ENCODE measurements around the gene NUP62. TPM values are rescaled to one million over a fixed set of nuclear protein-coding genes. Genes with fewer than 3 reads are reported as not detected.
A peak's percentile ranks its signal among the peaks of the same experiment; 100 is the strongest.

The NUP62 gene
- total RNA-seq, 2 experiments from 2014 or later = 160 to 171 TPM

DNA sequence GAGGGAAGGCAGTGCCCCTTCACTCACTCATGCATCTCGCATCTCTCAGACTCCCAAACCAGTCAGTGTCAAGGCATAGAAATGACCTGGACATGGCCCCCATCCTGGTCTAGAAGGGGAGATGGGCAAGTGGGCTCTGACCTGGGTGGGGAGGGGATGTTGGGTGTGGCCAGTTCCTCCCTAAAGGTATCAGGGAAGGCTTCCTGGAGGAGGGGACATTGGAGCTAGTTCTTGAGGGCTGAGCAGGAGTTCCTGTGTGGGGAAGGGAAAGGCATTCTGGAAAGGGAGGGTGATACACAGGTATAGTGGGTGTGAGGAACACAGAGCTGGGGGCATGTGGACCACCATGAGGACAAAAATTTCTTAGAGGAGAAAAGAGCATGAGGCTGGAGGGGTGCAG lies 36.6 kb downstream of the NUP62 start:
- H3K27ac Mint-ChIP-seq = peak overlapping the region; percentile 70

DNA sequence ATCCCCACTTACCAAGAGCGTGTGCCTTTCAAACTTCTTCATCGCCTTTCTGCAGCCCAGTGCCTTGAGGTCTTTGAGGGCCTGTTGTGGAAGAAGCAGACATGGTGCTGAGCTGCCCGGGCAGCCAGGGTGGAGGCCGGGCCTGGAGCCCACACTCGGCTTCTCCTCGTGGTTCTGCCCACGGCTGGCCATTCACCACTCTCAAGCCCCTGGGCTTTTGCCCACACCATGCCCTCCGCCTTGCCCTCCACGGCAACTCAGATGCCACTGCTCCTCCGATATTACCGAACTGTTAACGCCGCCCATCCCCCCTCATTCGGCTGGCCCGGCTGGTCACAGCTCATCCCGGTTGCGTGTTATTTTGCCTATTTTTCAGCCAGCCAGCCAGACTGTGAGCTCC lies 37.9 kb downstream of the NUP62 start:
- no peak overlapping the region for H3K4me3 Mint-ChIP-seq
- no peak for DNase-seq
- no peaks in the 10 kb centered on the region for H3K9me3 Mint-ChIP-seq
- peaks cover 62% of the 10 kb centered on the region for H3K4me1 Mint-ChIP-seq (ENCODE audit: low read depth)
- intact Hi-C loops (cut with micrococcal nuclease) = no loop called here
- ChIA-PET CTCF (interaction anchor here (1.1 to 2.5 kb wide), 2 partner anchors 10 to 28 kb away, joined by 3 to 7 read pairs; no protein-coding TSS in a partner anchor), POLR2A (interaction anchor here (0.5 to 7.2 kb wide), 4 partner anchors 10 to 58 kb away, joined by 3 to 77 read pairs (median 3); no protein-coding TSS in a partner anchor)
- H3K36me3 Mint-ChIP-seq = peaks cover 63% of the 10 kb centered on the region
- H3K27ac Mint-ChIP-seq = peak overlapping the region; percentile 58
- no peaks in the 10 kb centered on the region for H3K27me3 Mint-ChIP-seq

More for the DNA sequence above, 36.6 kb downstream of the NUP62 start:
- H3K4me1 Mint-ChIP-seq (ENCODE audit: low read depth) = peaks cover 75% of the 10 kb centered on the region
- no peak for DNase-seq
- peak overlapping the region; percentile 52 for H3K4me3 Mint-ChIP-seq
- H3K36me3 Mint-ChIP-seq = peaks cover 63% of the 10 kb centered on the region
- intact Hi-C loops (cut with micrococcal nuclease) = no loop called here
- no peaks in the 10 kb centered on the region for H3K9me3 Mint-ChIP-seq
- H3K27me3 Mint-ChIP-seq = no peaks in the 10 kb centered on the region
- CTCF ChIA-PET = no interaction called here
- POLR2A ChIA-PET = interaction anchor here (5.9 to 7.2 kb wide), 2 partner anchors 19 to 36 kb away, joined by 62 to 77 read pairs; partner anchors contain the start of genes ATF5 and NUP62

DNA sequence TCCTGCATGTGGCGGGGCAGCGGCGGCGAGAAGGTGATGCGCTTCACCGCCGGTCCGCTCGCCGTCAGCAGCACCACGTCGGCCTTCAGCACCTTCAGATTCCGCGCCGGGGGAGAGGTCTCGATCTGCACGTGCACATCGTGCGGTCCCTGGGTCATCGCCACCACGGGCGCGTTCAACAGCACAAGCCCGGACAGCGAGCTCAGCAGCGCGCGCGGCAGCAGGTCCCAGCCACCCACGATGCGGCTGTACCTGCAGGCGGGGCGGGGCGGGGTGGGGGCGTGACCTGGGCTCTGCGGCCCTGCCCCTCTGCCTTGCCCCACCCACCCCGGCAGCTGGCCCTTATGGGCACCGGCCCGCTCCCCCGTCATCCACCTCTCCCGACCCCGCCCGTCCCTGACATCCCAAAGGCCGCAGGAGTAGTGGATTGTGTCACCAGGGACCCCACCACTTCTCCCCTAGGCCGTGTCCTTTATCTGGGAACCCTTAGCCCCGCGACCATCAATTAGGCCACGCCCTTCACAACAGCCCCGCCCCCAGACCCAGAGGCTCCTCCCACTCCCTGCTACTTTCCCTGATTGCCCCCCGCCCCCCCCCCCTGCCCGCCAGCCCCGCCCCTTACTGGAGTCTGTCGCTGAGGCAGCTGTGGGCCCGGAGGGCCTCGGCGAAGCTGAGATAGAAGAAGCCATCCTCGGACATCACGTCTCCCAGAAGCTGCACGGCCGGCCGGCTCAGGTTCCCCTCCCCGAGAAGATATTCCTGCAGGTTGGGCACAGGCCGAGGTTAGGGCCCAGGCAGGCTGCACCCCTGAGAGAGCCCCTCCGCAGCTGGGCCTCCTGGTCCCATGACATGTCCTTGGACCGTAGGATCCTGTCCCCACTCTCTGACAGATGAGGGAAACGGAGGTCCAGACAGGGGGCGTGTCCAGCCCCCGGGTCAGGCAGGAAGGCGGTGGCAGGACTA lies 38.7 kb downstream of the NUP62 start:
- peak overlapping the region; percentile 69 for H3K4me3 Mint-ChIP-seq
- intact Hi-C loops (cut with micrococcal nuclease) = loop anchor here (1.0 kb wide), 2 partner anchors 12 to 93 kb away; no protein-coding TSS in a partner anchor
- no peaks in the 10 kb centered on the region for H3K27me3 Mint-ChIP-seq
- peak; percentile 83 for DNase-seq
- POLR2A ChIA-PET = interaction anchor here (0.5 to 7.2 kb wide), 8 partner anchors 9 to 190 kb away, joined by 3 to 77 read pairs (median 3); partner anchors contain the start of genes AKT1S1, NUP62 and TBC1D17
- H3K27ac Mint-ChIP-seq = peak overlapping the region; percentile 76
- H3K4me1 Mint-ChIP-seq (ENCODE audit: low read depth) = peaks cover 54% of the 10 kb centered on the region
- no peaks in the 10 kb centered on the region for H3K9me3 Mint-ChIP-seq
- CTCF ChIA-PET = interaction anchor here (0.6 to 2.5 kb wide), 6 partner anchors 9 to 174 kb away, joined by 3 to 11 read pairs (median 4); partner anchors contain the start of genes AKT1S1 and TBC1D17
- H3K36me3 Mint-ChIP-seq = peaks cover 63% of the 10 kb centered on the region

DNA sequence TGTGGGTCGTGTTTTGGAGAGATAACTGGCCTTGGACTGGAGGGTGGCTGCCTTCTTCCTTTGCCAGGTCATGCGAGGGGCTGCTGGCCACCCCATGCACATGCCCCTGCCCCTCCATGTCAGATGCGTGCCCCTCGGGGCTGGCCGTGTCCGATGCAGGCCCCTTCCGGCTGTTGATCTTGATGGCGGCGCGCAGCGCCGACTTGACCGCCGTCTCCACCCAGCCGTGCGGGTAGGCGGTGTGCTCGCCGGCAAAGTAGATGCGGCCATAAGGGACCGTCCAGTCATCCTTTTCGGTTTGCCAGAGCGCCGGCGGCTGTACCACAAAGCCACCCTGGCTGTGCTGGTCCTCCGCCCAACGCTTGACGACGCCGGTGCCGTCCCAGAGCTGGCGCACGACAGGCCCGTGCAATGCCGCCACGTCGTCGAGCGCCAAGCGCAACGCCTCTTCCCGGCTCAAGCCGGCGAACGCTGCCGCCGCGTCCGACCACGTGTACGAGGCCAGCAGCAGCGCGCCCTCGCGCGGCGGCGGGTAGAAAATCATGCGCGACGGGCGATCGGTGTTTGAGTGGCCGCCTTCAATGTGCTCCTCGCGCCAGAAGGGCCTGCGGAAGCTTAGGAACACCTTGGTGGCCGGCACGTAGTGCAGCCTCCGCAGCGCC lies 39.5 kb downstream of the NUP62 start:
- H3K4me1 Mint-ChIP-seq (ENCODE audit: low read depth) = peaks cover 46% of the 10 kb centered on the region
- H3K27ac Mint-ChIP-seq = peak overlapping the region; percentile 76
- intact Hi-C loops (cut with micrococcal nuclease) = loop anchor here (1.0 kb wide), 2 partner anchors 12 to 93 kb away; no protein-coding TSS in a partner anchor
- ChIA-PET POLR2A (interaction anchor here (0.6 to 1.2 kb wide), 6 partner anchors 13 to 40 kb away, joined by 3 to 6 read pairs (median 3); partner anchors contain the start of genes AKT1S1, NUP62 and TBC1D17), CTCF (interaction anchor here (0.8 to 2.5 kb wide), 5 partner anchors 9 to 38 kb away, joined by 4 to 11 read pairs (median 5); partner anchors contain the start of genes AKT1S1 and TBC1D17)
- peaks cover 62% of the 10 kb centered on the region for H3K36me3 Mint-ChIP-seq
- no peaks in the 10 kb centered on the region for H3K27me3 Mint-ChIP-seq
- H3K4me3 Mint-ChIP-seq = peak overlapping the region; percentile 69
- DNase-seq = peak; percentile 84
- H3K9me3 Mint-ChIP-seq = no peaks in the 10 kb centered on the region

DNA sequence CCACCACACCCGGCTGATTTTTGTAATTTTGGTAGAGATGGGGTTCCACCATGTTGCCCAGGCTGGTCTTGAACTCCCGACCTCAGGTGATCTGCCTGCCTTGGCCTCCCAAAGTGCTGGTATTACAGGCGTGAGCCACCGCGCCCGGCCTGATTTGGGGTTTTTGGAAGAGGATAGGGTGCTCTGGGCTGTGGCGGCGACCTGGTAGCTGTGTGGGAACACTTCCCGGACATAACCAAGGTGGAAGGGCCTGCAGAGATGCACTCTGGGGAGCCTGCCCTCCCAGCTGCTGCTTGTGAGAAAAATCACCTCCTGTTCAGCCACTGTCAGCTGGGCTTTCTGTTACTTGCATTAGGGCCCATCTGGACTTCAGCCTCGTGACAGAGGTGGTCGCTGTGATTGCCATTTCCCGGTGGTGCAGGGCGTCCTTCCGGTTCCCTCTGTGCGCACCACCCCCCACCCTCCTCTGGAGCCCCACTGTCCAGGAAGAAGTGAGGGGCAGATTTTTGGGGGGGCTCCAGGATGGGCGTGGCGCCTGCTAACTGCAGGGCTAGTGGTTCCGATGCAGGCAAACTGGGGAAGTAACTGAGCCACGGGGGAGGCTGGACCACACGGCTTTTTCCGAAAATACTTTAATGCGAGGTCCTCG lies 40.1 kb downstream of the NUP62 start:
- Mint-ChIP-seq H3K27me3 (no peaks in the 10 kb centered on the region), H3K4me1 (ENCODE audit: low read depth) (peaks cover 39% of the 10 kb centered on the region), H3K4me3 (peak overlapping the region; percentile 20), H3K36me3 (peaks cover 63% of the 10 kb centered on the region), H3K9me3 (no peaks in the 10 kb centered on the region), H3K27ac (no peak overlapping the region)
- no peak for DNase-seq
- intact Hi-C loops (cut with micrococcal nuclease) = no loop called here
- ChIA-PET POLR2A (interaction anchor here (0.6 to 1.8 kb wide), 2 partner anchors 12 to 26 kb away, joined by 3 to 7 read pairs; partner anchors contain the start of genes AKT1S1 and TBC1D17), CTCF (interaction anchor here (1.5 to 2.5 kb wide), 2 partner anchors 8 to 23 kb away, joined by 7 to 11 read pairs; no protein-coding TSS in a partner anchor)

DNA sequence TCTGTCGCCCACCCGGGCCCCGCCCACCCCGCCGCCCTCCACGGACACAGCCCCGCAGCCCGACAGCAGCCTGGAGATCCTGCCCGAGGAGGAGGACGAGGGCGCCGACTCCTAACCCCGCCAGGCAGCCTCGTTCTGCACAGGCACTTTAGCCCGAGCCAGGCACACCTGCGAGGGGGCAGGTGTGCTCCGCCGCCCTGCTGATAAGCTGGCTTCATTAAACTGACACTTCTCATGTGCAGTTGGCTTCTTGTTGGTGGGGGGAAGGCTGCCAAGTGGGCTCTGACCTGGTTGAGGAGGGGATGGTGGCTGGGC lies 40.8 kb downstream of the NUP62 start:
- Mint-ChIP-seq H3K4me3 (peak overlapping the region; percentile 20), H3K27ac (no peak overlapping the region), H3K9me3 (no peaks in the 10 kb centered on the region), H3K4me1 (ENCODE audit: low read depth) (peaks cover 35% of the 10 kb centered on the region), H3K27me3 (no peaks in the 10 kb centered on the region), H3K36me3 (peaks cover 63% of the 10 kb centered on the region)
- ChIA-PET CTCF (no interaction called here), POLR2A (interaction anchor here (1.8 kb wide), 1 partner anchor 12 kb away, joined by 7 read pairs; the partner anchor contains the start of genes AKT1S1 and TBC1D17)
- intact Hi-C loops (cut with micrococcal nuclease) = no loop called here
- DNase-seq = no peak

DNA sequence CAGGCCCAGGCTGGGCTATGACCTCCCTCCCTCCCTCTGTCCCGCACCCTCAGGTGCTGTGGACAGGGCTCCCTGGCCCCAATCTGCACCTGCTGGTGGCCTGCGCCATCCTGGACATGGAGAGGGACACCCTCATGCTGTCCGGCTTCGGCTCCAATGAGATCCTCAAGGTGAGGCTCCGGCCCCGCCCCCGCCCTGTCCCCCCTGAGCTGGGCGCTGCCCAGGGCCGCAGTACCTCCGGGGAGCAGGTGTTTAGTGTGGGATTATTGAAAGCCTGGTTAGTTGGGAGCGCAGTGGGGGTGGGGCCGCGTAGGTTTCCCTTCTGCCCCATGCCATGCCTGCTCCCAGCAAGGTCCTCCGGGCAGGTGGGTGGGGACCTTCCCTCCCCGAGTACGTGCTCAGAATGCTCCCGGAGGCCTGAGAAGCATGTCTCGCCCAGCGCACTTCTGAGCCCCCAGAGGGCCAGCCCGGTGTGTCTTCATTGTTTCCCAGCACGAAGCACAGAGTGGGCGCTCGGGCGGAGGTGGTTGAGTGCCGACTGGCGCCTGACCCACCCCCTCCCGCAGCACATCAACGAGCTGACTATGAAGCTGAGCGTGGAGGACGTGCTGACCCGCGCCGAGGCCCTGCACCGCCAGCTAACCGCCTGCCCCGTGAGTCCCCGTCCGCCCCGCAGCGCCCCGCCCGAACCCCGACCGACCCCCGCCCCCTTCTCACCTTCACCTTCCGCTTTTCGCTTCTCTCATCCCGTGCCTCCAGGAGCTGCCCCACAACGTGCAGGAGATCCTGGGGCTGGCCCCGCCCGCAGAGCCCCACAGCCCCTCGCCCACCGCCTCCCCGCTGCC lies 41.4 kb downstream of the NUP62 start:
- Mint-ChIP-seq H3K27ac (peak overlapping the region; percentile 49), H3K4me3 (peak overlapping the region; percentile 12), H3K9me3 (no peaks in the 10 kb centered on the region), H3K27me3 (no peaks in the 10 kb centered on the region), H3K36me3 (peaks cover 62% of the 10 kb centered on the region), H3K4me1 (ENCODE audit: low read depth) (peaks cover 29% of the 10 kb centered on the region)
- ChIA-PET CTCF (no interaction called here), POLR2A (interaction anchor here (1.8 kb wide), 1 partner anchor 11 kb away, joined by 7 read pairs; the partner anchor contains the start of genes AKT1S1 and TBC1D17)
- intact Hi-C loops (cut with micrococcal nuclease) = no loop called here
- DNase-seq = peak; percentile 39

DNA sequence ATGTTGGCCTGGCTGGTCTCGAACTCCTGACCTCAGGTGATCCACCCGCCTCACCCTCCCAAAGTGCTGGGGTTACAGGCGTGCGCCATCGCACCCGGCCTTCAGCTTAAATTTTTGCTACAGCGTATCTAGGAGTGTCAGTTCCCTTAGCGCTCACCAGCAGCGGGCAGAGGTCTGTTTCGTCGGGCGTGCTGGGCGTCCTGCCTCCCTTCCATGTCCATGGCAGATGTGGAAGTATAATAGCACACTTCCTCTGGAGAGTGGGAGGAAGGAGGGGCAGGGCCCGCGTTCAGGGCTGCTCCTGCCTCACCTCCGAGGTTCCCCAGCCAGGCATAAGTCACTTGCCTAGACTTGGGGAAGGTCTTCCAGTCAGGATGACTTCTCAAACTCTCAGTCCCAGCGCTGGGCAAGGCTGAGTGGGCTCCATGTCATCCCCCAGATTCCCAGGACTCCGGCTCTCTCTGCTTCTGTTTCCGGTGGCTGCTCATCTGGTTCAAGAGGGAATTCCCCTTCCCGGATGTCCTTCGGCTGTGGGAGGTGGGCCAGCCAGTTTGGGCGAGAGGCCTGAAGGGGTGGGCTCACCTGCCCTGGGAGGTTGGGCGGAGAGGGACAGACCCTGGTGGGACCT lies 42.2 kb downstream of the NUP62 start:
- ChIA-PET CTCF (no interaction called here), POLR2A (interaction anchor here (1.4 kb wide), 1 partner anchor 10 kb away, joined by 8 read pairs; the partner anchor contains the start of genes AKT1S1 and TBC1D17)
- no peak overlapping the region for H3K4me3 Mint-ChIP-seq
- no peaks in the 10 kb centered on the region for H3K27me3 Mint-ChIP-seq
- intact Hi-C loops (cut with micrococcal nuclease) = no loop called here
- DNase-seq = no peak
- H3K36me3 Mint-ChIP-seq = peaks cover 62% of the 10 kb centered on the region
- peaks cover 23% of the 10 kb centered on the region for H3K4me1 Mint-ChIP-seq (ENCODE audit: low read depth)
- H3K27ac Mint-ChIP-seq = no peak overlapping the region
- no peaks in the 10 kb centered on the region for H3K9me3 Mint-ChIP-seq

DNA sequence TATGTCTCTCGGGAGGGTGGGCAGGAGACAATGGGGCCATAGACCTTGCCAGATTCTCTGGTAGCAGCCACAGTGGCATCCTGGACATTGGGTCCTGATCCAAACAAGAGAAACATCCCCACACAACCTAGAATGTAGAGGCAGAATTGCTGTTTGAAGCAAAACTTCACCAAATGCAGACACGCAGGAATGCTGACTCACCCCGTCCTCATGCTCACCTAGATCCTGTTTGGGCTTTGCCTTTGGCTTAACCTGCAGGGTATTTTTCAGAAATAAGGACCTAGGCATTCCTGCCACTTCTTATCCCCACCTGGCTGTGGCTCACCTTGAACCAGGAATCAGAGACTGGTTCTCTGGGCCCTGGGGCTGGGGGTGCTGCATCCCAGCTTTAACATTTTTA lies 44.5 kb downstream of the NUP62 start:
- peaks cover 63% of the 10 kb centered on the region for H3K36me3 Mint-ChIP-seq
- no peak overlapping the region for H3K27ac Mint-ChIP-seq
- H3K4me1 Mint-ChIP-seq (ENCODE audit: low read depth) = peaks cover 8% of the 10 kb centered on the region
- H3K4me3 Mint-ChIP-seq = no peak overlapping the region
- ChIA-PET CTCF (no interaction called here), POLR2A (no interaction called here)
- intact Hi-C loops (cut with micrococcal nuclease) = no loop called here
- no peak for DNase-seq
- H3K27me3 Mint-ChIP-seq = no peaks in the 10 kb centered on the region
- no peaks in the 10 kb centered on the region for H3K9me3 Mint-ChIP-seq

DNA sequence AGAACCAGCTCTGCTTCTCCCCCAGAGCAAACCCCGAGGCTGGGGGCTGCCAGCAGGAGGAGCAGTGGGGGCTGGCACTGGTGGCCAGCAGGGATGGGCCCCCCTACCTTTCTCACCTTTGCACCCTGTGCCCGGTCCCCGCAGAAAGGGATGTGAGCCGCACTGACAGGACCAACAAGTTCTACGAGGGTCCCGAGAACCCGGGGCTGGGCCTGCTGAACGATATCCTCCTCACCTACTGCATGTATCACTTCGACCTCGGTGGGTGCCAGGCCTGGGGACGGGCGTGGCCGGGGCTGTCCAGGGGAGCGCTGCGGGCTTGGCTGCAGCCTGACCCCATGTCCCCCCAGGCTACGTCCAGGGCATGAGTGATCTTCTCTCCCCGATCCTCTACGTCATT lies 45.2 kb downstream of the NUP62 start:
- CTCF ChIA-PET = no interaction called here
- Mint-ChIP-seq H3K9me3 (no peaks in the 10 kb centered on the region), H3K4me1 (ENCODE audit: low read depth) (peaks cover 9% of the 10 kb centered on the region), H3K4me3 (no peak overlapping the region), H3K27ac (no peak overlapping the region), H3K27me3 (no peaks in the 10 kb centered on the region), H3K36me3 (peaks cover 61% of the 10 kb centered on the region)
- intact Hi-C loops (cut with micrococcal nuclease) = no loop called here
- POLR2A ChIA-PET = no interaction called here
- no peak for DNase-seq

Data from activated CD4-positive, alpha-beta memory T cell treated with anti-CD3 and anti-CD28 coated beads for 36 hours (primary cell).